IMR-90 (cell line): ENCODE results near the gene CLDN11. TPM values are rescaled to one million over a fixed set of nuclear protein-coding genes. Genes with fewer than 3 reads are reported as not detected.
A peak's percentile ranks its signal among the peaks of the same experiment; 100 is the strongest.

Experiments
- ATAC-seq: fragments of 200-7000 bp; cut with Tn5 transposase; 2 replicates; pipeline ENCODE4 v1.9.1; 2020; ENCODE audit warnings: low read depth, mild to moderate bottlenecking, moderate library complexity
- BruUV-seq: library from RNA; stranded (reverse); fragments of 400-500 nt; replicated peaks from 2 replicates; lab custom pipeline; 2021; lab: Mats Ljungman, UMichigan
- CTCF ChIA-PET: fragments of 300-600 bp; formaldehyde crosslinking; extraction: SDS; loops from one replicate; lab custom pipeline; 2021; ENCODE audit warnings: antibody characterized with exemption; lab: Yijun Ruan, JAX
- POLR2A ChIA-PET: fragments of 300-600 bp; sonication (Branson Sonifier 250); formaldehyde crosslinking; loops from one replicate; lab custom pipeline; 2022; ENCODE audit warnings: antibody characterized with exemption; ENCODE audit not compliant: unreplicated experiment; lab: Charles Lee
- DNase-seq: peaks from one replicate; pipeline ENCODE4 v3.0.0; 2013
- H2AFZ ChIP-seq: replicated peaks from 2 replicates; pipeline ENCODE3; 2013; ENCODE audit warnings: low read length, mild to moderate bottlenecking; ENCODE audit not compliant: poor library complexity
- H2AK5ac ChIP-seq: 2 replicates; pipeline ENCODE4 v1.6.1; 2013; ENCODE audit warnings: low read depth, low read length, inconsistent platforms
- H2AK9ac ChIP-seq: replicated peaks from 2 replicates; pipeline ENCODE3; 2013; ENCODE audit warnings: mild to moderate bottlenecking, low read depth, low read length, moderate library complexity; ENCODE audit not compliant: poor library complexity
- H2BK120ac ChIP-seq: 2 replicates; pipeline ENCODE4 v1.6.1; 2013; ENCODE audit warnings: low read depth, low read length, inconsistent platforms
- H2BK15ac ChIP-seq: 3 replicates; pipeline ENCODE4 v1.6.1; 2013; ENCODE audit warnings: low read depth, low read length, inconsistent platforms
- H2BK20ac ChIP-seq: 2 replicates; pipeline ENCODE4 v1.6.1; 2013; ENCODE audit warnings: low read depth, mild to moderate bottlenecking, inconsistent platforms, low read length, moderate library complexity
- H2BK5ac ChIP-seq: 2 replicates; pipeline ENCODE4 v1.6.1; 2013; ENCODE audit warnings: mild to moderate bottlenecking, low read depth, low read length, inconsistent platforms; ENCODE audit not compliant: poor library complexity, severe bottlenecking
- H3K14ac ChIP-seq: replicated peaks from 2 replicates; pipeline ENCODE4 v1.6.1; 2013; ENCODE audit warnings: low read depth, low read length, inconsistent platforms
- H3K18ac ChIP-seq: 2 replicates; pipeline ENCODE4 v1.6.1; 2013; ENCODE audit warnings: low read depth, low read length, control low read depth
- H3K23ac ChIP-seq: 2 replicates; pipeline ENCODE4 v1.6.1; 2013; ENCODE audit warnings: low read depth, low read length, inconsistent platforms
- H3K27ac ChIP-seq: 2 replicates; pipeline ENCODE4 v1.5.1; 2013; ENCODE audit warnings: mild to moderate bottlenecking, control low read depth, low read length; ENCODE audit not compliant: insufficient read depth
- H3K27me3 ChIP-seq: 2 replicates; pipeline ENCODE4 v1.6.1; 2013; ENCODE audit warnings: low read length; ENCODE audit not compliant: control insufficient read depth, insufficient read depth
- H3K36me3 ChIP-seq: 2 replicates; pipeline ENCODE4 v1.6.1; 2013; ENCODE audit warnings: low read length, mixed read lengths; ENCODE audit not compliant: control insufficient read depth, insufficient read depth
- H3K4ac ChIP-seq: 2 replicates; pipeline ENCODE4 v1.6.1; 2013; ENCODE audit warnings: low read depth, low read length, inconsistent platforms
- H3K4me1 ChIP-seq: 2 replicates; pipeline ENCODE4 v1.6.1; 2013; ENCODE audit warnings: low read length, mixed read lengths; ENCODE audit not compliant: control insufficient read depth, insufficient read depth
- H3K4me2 ChIP-seq: 2 replicates; pipeline ENCODE4 v1.6.1; 2013; ENCODE audit warnings: low read depth, mild to moderate bottlenecking, control low read depth, low read length, moderate library complexity
- H3K4me3 ChIP-seq: 2 replicates; pipeline ENCODE4 v1.5.1; 2013; ENCODE audit warnings: low read depth, mild to moderate bottlenecking, control low read depth, low read length, moderate library complexity; ENCODE audit not compliant: insufficient read depth
- H3K56ac ChIP-seq: 2 replicates; pipeline ENCODE4 v1.6.1; 2013; ENCODE audit warnings: low read length, inconsistent platforms; ENCODE audit not compliant: insufficient read depth; ENCODE audit errors: extremely low read depth
- H3K79me1 ChIP-seq, 2 experiments: 2 replicates each; pipeline ENCODE4 v1.6.1; 2013; ENCODE audit warnings: low read length in 2 of 2, inconsistent platforms in 1 of 2, low read depth in 1 of 2
- H3K9ac ChIP-seq: 2 replicates; pipeline ENCODE4 v1.6.1; 2013; ENCODE audit warnings: low read depth, low read length, control low read depth
- H3K9me1 ChIP-seq: 2 replicates; pipeline ENCODE4 v1.6.1; 2013; ENCODE audit warnings: low read length, inconsistent platforms; ENCODE audit not compliant: insufficient read depth
- H3K9me3 ChIP-seq: 2 replicates; pipeline ENCODE4 v1.6.1; 2013; ENCODE audit warnings: low read length; ENCODE audit not compliant: control insufficient read depth, insufficient read depth
- H4K20me1 ChIP-seq: 2 replicates; pipeline ENCODE4 v1.6.1; 2013; ENCODE audit warnings: low read length, inconsistent platforms; ENCODE audit not compliant: insufficient read depth
- H4K5ac ChIP-seq: 2 replicates; pipeline ENCODE4 v1.6.1; 2013; ENCODE audit warnings: mild to moderate bottlenecking, low read depth, low read length, control low read depth
- H4K8ac ChIP-seq, 2 experiments: 2 replicates each; pipeline ENCODE4 v1.6.1; 2013; ENCODE audit warnings: low read depth in 2 of 2, low read length in 2 of 2, control low read depth in 1 of 2, inconsistent platforms in 1 of 2
- H4K91ac ChIP-seq: 2 replicates; pipeline ENCODE4 v1.6.1; 2013; ENCODE audit warnings: low read depth, low read length, inconsistent platforms; ENCODE audit not compliant: insufficient read depth
- BHLHE40 ChIP-seq: fragments of 150-350 bp; IDR thresholded peaks from 2 replicates; pipeline ENCODE4 v1.6.1; 2016; ENCODE audit warnings: mild to moderate bottlenecking, low read depth, low read length
- CEBPB ChIP-seq: IDR thresholded peaks from 2 replicates; pipeline ENCODE4 v1.6.1; 2012; ENCODE audit warnings: low read depth, low read length, improper control_type of control experiment
- CHD1 ChIP-seq: IDR thresholded peaks from 2 replicates; pipeline ENCODE4 v1.6.1; 2012; ENCODE audit warnings: low read depth, low read length, improper control_type of control experiment
- FOS ChIP-seq: fragments of 150-350 bp; IDR thresholded peaks from 2 replicates; pipeline ENCODE4 v1.6.1; 2016; ENCODE audit warnings: low read depth, low read length
- MAFK ChIP-seq: IDR thresholded peaks from 2 replicates; pipeline ENCODE4 v1.6.1; 2012; ENCODE audit warnings: low read depth, low read length, improper control_type of control experiment
- MAZ ChIP-seq: IDR thresholded peaks from 2 replicates; pipeline ENCODE4 v1.6.1; 2012; ENCODE audit warnings: low read depth, mild to moderate bottlenecking, low read length, improper control_type of control experiment, moderate library complexity, borderline replicate concordance
- MXI1 ChIP-seq: IDR thresholded peaks from 2 replicates; pipeline ENCODE4 v1.6.1; 2012; ENCODE audit warnings: low read depth, mild to moderate bottlenecking, low read length, moderate library complexity, borderline replicate concordance
- NFE2L2 ChIP-seq: fragments of 150-350 bp; IDR thresholded peaks from 2 replicates; pipeline ENCODE4 v1.6.1; 2016; ENCODE audit warnings: low read depth, mild to moderate bottlenecking, low read length
- POLR2A ChIP-seq: IDR thresholded peaks from 2 replicates; pipeline ENCODE4 v1.6.1; 2012; ENCODE audit warnings: mild to moderate bottlenecking, low read depth, low read length
- RAD21 ChIP-seq: IDR thresholded peaks from 2 replicates; pipeline ENCODE4 v1.6.1; 2012; ENCODE audit warnings: low read length, improper control_type of control experiment
- RCOR1 ChIP-seq: IDR thresholded peaks from 2 replicates; pipeline ENCODE4 v1.6.1; 2012; ENCODE audit warnings: mild to moderate bottlenecking, low read length, improper control_type of control experiment; ENCODE audit not compliant: insufficient replicate concordance
- RFX5 ChIP-seq: IDR thresholded peaks from 2 replicates; pipeline ENCODE4 v1.8.0; 2012; ENCODE audit warnings: low read depth, mild to moderate bottlenecking, low read length, moderate library complexity
- SMC3 ChIP-seq: fragments of 150-350 bp; IDR thresholded peaks from 2 replicates; pipeline ENCODE4 v1.6.1; 2016; ENCODE audit warnings: low read depth, mild to moderate bottlenecking, antibody characterized with exemption, low read length, moderate library complexity
- whole genome bisulfite sequencing, 2 experiments: methylation state at CpG; one replicate each; pipeline versions ENCODE4 v1.1.5 to v1.1.7; 2013; ENCODE audit warnings: missing lambda C conversion rate in 2 of 2; ENCODE audit not compliant: insufficient read length in 1 of 2; ENCODE audit errors: extremely low coverage in 2 of 2; 5-methylcytosine and 5-hydroxymethylcytosine counted together
- dilution Hi-C: fragments of 300-500 bp; cut with HindIII; formaldehyde crosslinking; loops from one replicate; pipeline ENCODE4 v1.14.3; 2018; ENCODE audit warnings: low sequenced_read_pairs; ENCODE audit not compliant: unreplicated experiment
- in situ Hi-C: fragments of 300-500 bp; cut with MboI; formaldehyde crosslinking; loops from 3 replicates; pipeline ENCODE4 v1.14.3; 2019; ENCODE audit warnings: low sequenced_read_pairs, inconsistent platforms, mixed read lengths
- intact Hi-C: fragments of 100-400 bp; cut with micrococcal nuclease; formaldehyde crosslinking; loops from 2 replicates; pipeline ENCODE4 v1.10.0; 2022
- polyA plus RNA-seq, 3 experiments: library from polyadenylated mRNA; depleted of rRNA; stranded (reverse); fragments of >200 nt; gene quantifications; 2 replicates each; pipeline ENCODE4 v1.2.3, GENCODE V29; 2012; ENCODE audit warnings: low replicate concordance in 1 of 3
- total RNA-seq: library from RNA; depleted of rRNA; stranded (reverse); fragments of >200 nt; gene quantifications from 2 replicates; pipeline ENCODE4 v1.2.3, GENCODE V29; 2012
- TF ChIP-seq, protein P1 (sequence below): fragments of 150-350 bp; IDR thresholded peaks from 2 replicates; pipeline ENCODE4 v1.6.1; 2016; ENCODE audit warnings: low read depth, mild to moderate bottlenecking, low read length, moderate library complexity, borderline replicate concordance
- TF ChIP-seq, protein P2 (sequence below): fragments of 150-350 bp; IDR thresholded peaks from 2 replicates; pipeline ENCODE4 v1.6.1; 2017; ENCODE audit warnings: mild to moderate bottlenecking, antibody characterized with exemption, low read length, low read depth
- TF ChIP-seq, protein P3 (sequence below): conservative IDR thresholded peaks from 2 replicates; pipeline ENCODE4 v1.5.1; 2012; ENCODE audit warnings: mild to moderate bottlenecking, low read depth, low read length, improper control_type of control experiment

CLDN11 gene
- total and polyA plus RNA-seq, 2 of the 4 experiments (the other 2 are of a cell fraction): 245 to 318 TPM

DNA sequence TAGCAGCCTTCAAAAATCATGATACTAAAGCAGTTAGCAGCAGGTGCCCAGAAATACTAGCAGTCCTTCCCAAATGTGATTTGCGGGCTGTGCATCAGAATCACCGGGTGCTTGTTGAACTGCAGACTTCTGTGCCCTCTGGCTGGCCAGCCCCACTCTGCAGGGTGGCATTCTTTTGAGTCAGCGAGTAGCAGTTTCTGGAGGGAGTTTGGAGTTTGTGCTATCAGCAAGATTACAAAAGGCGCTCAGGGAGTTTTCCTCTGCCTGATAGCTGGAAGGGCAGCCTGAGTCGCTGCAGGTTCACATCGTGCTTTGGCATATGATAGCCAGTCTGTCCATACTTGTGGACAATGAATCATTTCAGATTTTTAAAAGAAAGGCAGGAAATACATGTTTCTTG lies 57.6 kb downstream of the CLDN11 start:
- Histone ChIP-seq H3K79me1 (no peaks in the 10 kb centered on the region), H4K5ac (no peak overlapping the region), H3K56ac (no peak overlapping the region), H3K14ac (no peak overlapping the region), H3K18ac (no peak overlapping the region; the same call in 1 of the 2 replicates), H4K91ac (no peak overlapping the region), H4K8ac (no peak overlapping the region), H2AK9ac (no peak overlapping the region), H3K4me2 (no peak overlapping the region), H3K23ac (no peak overlapping the region), H2BK120ac (0 out of 2 replicates have a peak overlapping the region, but pooled peaks have one; percentile 37), H3K9ac (no peak overlapping the region), H3K36me3 (no peaks in the 10 kb centered on the region), H3K4me3 (no peak overlapping the region), H2BK15ac (no peak overlapping the region), H3K4me1 (peaks cover 16% of the 10 kb centered on the region; the same call in 1 of the 2 replicates), H3K9me1 (no peaks in the 10 kb centered on the region), H2AK5ac (no peak overlapping the region), H2AFZ (no peak overlapping the region), H2BK5ac (no peak overlapping the region), H3K9me3 (no peaks in the 10 kb centered on the region), H4K20me1 (no peaks in the 10 kb centered on the region), H3K27ac (no peak overlapping the region), H3K4ac (no peak overlapping the region), H3K27me3 (no peaks in the 10 kb centered on the region), H2BK20ac (no peak overlapping the region)
- BruUV-seq: no TSS peak
- intact Hi-C loops: no loop called here
- ATAC-seq (no peak), DNase-seq (peak; percentile 34)
- CTCF ChIA-PET: no interaction called here
- WGBS, 2 experiments: 88% methylated on average over 4 of the region's 6 CpGs; no CpG with 5 or more reads in 1 of the 2 experiments
- POLR2A ChIA-PET: no interaction called here
- TF ChIP-seq MXI1: no peak
- TF ChIP-seq RCOR1: no peak
- TF ChIP-seq, protein P1, sequence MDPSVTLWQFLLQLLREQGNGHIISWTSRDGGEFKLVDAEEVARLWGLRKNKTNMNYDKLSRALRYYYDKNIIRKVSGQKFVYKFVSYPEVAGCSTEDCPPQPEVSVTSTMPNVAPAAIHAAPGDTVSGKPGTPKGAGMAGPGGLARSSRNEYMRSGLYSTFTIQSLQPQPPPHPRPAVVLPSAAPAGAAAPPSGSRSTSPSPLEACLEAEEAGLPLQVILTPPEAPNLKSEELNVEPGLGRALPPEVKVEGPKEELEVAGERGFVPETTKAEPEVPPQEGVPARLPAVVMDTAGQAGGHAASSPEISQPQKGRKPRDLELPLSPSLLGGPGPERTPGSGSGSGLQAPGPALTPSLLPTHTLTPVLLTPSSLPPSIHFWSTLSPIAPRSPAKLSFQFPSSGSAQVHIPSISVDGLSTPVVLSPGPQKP: no peak
- TF ChIP-seq RFX5: no peak
- TF ChIP-seq, protein P2, sequence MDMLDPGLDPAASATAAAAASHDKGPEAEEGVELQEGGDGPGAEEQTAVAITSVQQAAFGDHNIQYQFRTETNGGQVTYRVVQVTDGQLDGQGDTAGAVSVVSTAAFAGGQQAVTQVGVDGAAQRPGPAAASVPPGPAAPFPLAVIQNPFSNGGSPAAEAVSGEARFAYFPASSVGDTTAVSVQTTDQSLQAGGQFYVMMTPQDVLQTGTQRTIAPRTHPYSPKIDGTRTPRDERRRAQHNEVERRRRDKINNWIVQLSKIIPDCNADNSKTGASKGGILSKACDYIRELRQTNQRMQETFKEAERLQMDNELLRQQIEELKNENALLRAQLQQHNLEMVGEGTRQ: no peak
- TF ChIP-seq NFE2L2: no peak
- TF ChIP-seq MAZ: no peak
- no peak for TF ChIP-seq RAD21
- TF ChIP-seq SMC3: no peak
- TF ChIP-seq, protein P3, sequence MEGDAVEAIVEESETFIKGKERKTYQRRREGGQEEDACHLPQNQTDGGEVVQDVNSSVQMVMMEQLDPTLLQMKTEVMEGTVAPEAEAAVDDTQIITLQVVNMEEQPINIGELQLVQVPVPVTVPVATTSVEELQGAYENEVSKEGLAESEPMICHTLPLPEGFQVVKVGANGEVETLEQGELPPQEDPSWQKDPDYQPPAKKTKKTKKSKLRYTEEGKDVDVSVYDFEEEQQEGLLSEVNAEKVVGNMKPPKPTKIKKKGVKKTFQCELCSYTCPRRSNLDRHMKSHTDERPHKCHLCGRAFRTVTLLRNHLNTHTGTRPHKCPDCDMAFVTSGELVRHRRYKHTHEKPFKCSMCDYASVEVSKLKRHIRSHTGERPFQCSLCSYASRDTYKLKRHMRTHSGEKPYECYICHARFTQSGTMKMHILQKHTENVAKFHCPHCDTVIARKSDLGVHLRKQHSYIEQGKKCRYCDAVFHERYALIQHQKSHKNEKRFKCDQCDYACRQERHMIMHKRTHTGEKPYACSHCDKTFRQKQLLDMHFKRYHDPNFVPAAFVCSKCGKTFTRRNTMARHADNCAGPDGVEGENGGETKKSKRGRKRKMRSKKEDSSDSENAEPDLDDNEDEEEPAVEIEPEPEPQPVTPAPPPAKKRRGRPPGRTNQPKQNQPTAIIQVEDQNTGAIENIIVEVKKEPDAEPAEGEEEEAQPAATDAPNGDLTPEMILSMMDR: no peak
- no peak for TF ChIP-seq CHD1
- TF ChIP-seq FOS: no peak
- no peak for TF ChIP-seq MAFK
- TF ChIP-seq POLR2A: no peak
- no peak for TF ChIP-seq CEBPB
- TF ChIP-seq BHLHE40: no peak
- dilution Hi-C loops: no loop called here
- in situ Hi-C loops: no loop called here
